ENCODE measurements around the gene DPYD. TPM values are rescaled to one million over a fixed set of nuclear protein-coding genes. Genes with fewer than 3 reads are reported as not detected.

DPYD gene
- total and polyA plus RNA-seq, 11 donors: 2.6 to 38.4 (median 7.8) TPM

DNA sequence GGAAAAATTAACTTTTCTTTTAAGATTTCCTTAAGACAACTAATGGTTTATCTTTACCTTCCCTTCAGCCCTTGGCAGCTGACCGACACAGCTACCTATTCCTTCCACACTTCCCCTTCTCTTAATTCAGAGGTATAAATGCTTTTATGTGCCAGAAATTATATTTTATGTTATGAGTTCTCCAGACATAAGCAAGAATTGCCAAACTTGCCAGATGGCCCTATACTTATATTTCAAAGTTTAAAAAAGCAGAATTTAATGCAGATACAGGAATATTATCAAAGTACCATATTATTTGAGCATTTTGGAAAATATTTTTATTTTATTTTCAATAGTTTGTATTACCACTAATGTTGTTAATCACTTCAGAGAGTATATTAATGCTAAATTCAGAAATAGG lies 754.2 kb downstream of the DPYD start:
- DNase-seq: no peak
- no peaks in the 10 kb centered on the region for H3K36me3 ChIP-seq
- intact Hi-C loops (cut with DNase I): no loop called here
- H3K9me3 ChIP-seq: peaks cover 0 to 23% (median 4%) of the 10 kb centered on the region in 12 donors
- no peak overlapping the region for H3K27ac ChIP-seq
- no peaks in the 10 kb centered on the region for H3K4me1 ChIP-seq
- TF ChIP-seq CTCF (IDR thresholded peaks at IDR 0.05) (no peak), POLR2A (IDR thresholded peaks at IDR 0.05) (no peak)
- H3K4me3 ChIP-seq: no peak overlapping the region
- H3K27me3 ChIP-seq: no peaks in the 10 kb centered on the region
- no peak for ATAC-seq
- 80 to 89% (median 87%) methylated on average over 1 of the region's 1 CpG for WGBS, 4 donors

DNA sequence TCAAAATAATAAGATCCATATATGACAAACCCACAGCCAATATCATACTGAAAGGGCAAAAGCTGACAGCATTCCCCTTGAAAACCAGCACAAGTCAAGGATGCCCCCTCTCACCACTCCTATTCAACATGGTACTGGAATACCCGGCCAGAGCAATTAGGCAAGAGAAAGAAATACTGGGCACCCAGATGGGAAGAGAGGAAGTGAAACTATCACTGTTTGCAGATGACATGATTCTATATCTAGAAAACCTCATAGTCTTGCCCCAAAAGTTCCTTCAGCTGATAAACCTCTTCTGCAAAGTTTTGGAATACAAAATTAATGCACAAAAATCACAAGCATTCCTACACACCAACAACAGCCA lies 756.6 kb downstream of the DPYD start:
- no peak for TF ChIP-seq POLR2A (IDR thresholded peaks at IDR 0.05)
- TF ChIP-seq CTCF (IDR thresholded peaks at IDR 0.05): no peak

DNA sequence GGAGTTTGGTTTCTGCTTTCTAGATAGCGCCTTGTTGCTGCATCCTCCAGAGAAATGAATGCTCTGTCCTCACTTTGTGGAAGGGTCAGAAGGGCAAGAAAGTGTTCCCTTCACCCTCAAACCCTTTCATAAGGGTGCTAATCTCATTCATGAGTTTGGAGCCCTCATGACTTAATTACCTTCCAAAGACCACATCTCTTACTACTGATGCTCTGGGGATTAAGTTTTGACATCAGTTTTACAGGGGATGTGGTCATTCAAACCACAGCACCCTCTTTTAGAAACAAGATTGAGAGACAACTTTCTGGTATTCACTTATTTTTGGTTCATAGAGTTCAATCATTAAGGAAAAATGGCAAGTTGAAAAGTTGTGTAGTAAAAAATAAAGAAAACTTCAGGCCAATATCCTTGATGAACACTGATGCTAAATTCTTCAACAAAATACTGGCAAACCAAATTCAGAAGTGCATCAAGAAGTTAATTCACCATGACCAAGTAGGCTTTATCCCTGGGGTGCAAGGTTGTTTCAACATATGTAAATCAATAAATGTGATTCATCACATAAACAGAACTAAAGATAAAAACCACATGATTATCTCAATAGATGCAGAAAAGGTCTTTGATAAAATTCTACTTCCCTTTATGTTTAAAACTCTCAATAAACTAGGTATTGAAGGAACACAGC lies 757.1 kb downstream of the DPYD start:
- intact Hi-C loops (cut with DNase I): no loop called here
- WGBS, 4 donors: 77 to 96% (median 95%) methylated on average over 1 of the region's 1 CpG

More for the DNA sequence above, 756.6 kb downstream of the DPYD start:
- no peak overlapping the region for H3K4me3 ChIP-seq
- H3K36me3 ChIP-seq: no peaks in the 10 kb centered on the region
- H3K4me1 ChIP-seq: peaks cover 0 to 8% (median 2%) of the 10 kb centered on the region in 12 donors
- peaks cover 0 to 23% (median 4%) of the 10 kb centered on the region in 12 donors for H3K9me3 ChIP-seq
- ATAC-seq: no peak
- 83 to 100% (median 91%) methylated on average over 1 of the region's 1 CpG for WGBS, 4 donors
- no peak overlapping the region for H3K27ac ChIP-seq
- intact Hi-C loops (cut with DNase I): no loop called here
- H3K27me3 ChIP-seq: no peaks in the 10 kb centered on the region
- DNase-seq: no peak

DNA sequence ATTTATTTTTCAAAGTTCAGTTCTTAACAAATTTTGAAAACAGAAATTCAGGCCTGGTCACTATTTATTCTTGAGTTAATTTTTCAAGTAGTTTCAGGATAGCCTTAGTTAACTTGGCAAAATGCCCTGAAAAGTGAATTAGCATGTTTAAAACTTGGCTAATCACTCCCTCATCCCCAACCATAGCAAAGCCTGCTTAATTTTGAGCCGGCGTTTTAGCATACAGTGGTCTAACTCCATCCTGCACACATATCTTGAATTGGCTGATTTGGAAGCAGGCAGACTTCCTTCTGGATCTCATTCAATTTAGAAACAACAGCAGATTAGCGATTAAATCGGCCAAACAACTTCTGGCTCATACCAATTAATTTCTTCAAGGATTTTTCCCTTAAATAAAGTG lies 760.0 kb downstream of the DPYD start:
- Histone ChIP-seq H3K36me3 (no peaks in the 10 kb centered on the region), H3K27me3 (no peaks in the 10 kb centered on the region), H3K9me3 (peaks cover 0 to 21% (median 4%) of the 10 kb centered on the region in 12 donors), H3K4me1 (peaks cover 0 to 8% (median 2%) of the 10 kb centered on the region in 12 donors), H3K4me3 (no peak overlapping the region), H3K27ac (no peak overlapping the region)
- WGBS, 4 donors: 33 to 48% (median 37%) methylated on average over 4 of the region's 4 CpGs
- no peak for TF ChIP-seq CTCF (IDR thresholded peaks at IDR 0.05)
- TF ChIP-seq POLR2A (IDR thresholded peaks at IDR 0.05): no peak
- ATAC-seq: no peak
- intact Hi-C loops (cut with DNase I): no loop called here
- DNase-seq: no peak

More for the DNA sequence above, 757.1 kb downstream of the DPYD start:
- no peak for ATAC-seq
- H3K27ac ChIP-seq: no peak overlapping the region
- no peak overlapping the region for H3K4me3 ChIP-seq
- peaks cover 0 to 8% (median 2%) of the 10 kb centered on the region in 12 donors for H3K4me1 ChIP-seq
- DNase-seq: no peak
- peaks cover 0 to 23% (median 4%) of the 10 kb centered on the region in 12 donors for H3K9me3 ChIP-seq
- TF ChIP-seq CTCF (IDR thresholded peaks at IDR 0.05) (no peak), POLR2A (IDR thresholded peaks at IDR 0.05) (no peak)
- no peaks in the 10 kb centered on the region for H3K27me3 ChIP-seq
- no peaks in the 10 kb centered on the region for H3K36me3 ChIP-seq
